Measurements from ENCODE around the gene PSMD9.

Gene PSMD9

DNA sequence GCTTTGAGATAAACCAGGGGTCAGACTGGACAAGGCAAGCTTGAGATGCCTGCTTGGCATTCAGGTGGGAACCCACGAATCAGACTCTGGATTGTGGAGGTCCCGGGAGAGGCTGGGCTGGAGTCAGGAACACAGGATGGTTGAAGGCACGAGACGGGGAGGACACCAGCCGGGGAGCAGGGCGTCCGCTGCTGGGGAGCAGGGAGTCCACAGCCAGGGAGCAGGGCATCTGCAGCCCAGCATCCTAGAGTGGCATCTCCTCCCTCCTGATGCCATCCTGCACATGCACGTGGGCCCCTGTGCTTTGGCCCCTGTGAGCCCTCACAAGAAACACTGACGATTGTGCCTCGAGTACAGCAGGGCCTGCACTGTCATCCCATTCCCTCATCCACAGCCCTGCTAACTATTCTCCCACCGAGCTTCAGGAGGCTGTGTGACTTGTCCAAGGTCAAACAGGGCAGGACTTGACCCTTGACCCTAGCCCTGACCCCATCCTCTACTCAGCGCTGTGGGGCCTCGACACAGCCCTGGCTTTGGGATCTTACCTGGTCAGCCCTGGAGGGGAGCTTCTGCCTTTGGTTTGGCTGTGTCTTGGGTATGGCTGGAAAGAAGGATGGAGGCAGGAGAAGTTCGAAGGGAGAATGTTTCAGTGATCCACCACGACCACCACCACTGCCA is 74.9 kb downstream of the PSMD9 start:
- Histone ChIP-seq H3K4me3 (ENCODE audit: low read length) (no peak overlapping the region), H3K9me3 (ENCODE audit: control insufficient read depth, low read depth, low read length) (no peaks in the 10 kb centered on the region), H3K27ac (ENCODE audit: low read length) (no peak overlapping the region), H3K27me3 (ENCODE audit: control insufficient read depth, insufficient read depth, low read length) (no peaks in the 10 kb centered on the region), H3K9ac (ENCODE audit: low read length) (no peak overlapping the region), H3K36me3 (ENCODE audit: control insufficient read depth, low read depth, low read length) (no peaks in the 10 kb centered on the region), H3K4me1 (ENCODE audit: control insufficient read depth, low read depth, low read length) (no peaks in the 10 kb centered on the region)

DNA sequence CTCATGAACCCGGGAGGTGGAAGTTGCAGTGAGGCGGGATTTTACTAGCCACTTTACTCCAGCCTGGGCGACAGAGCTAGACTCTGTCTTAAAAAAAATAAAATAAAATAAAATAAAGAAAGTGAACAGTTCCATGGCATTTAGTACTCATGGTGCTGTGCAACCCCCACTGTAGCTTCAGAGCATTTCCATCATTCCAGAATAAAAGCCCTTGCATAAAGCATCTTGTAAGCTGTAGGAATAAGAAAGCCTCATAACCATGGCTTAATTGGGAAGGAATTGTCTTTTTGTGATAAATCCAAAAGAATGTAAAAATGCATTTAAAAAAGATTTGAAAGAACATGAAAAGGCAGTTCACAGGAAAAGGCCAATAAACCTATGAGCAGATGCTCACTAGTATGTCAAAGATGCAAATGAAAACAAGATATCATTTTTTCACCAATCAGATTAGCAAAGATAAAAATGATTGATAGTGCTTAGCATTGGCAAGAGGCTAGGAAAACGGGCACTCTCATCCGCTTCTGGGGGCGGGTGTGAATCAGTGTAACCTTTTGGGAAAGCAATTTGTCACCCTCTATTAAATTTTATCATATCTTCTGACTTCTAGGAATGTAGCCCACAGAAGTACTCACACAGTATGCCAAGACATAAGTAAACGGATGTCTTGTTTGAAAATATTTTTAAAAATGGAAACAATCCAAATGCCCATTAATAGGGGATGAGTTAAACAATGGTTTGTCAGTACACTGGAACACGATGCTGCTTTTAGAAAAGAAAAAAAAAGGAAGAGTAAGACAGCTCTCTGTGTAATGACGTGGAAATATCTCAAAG is 76.4 kb downstream of the PSMD9 start:
- no peak overlapping the region for H3K4me3 ChIP-seq (ENCODE audit: low read length)
- H3K4me1 ChIP-seq (ENCODE audit: control insufficient read depth, low read depth, low read length) = no peaks in the 10 kb centered on the region
- H3K36me3 ChIP-seq (ENCODE audit: control insufficient read depth, low read depth, low read length) = no peaks in the 10 kb centered on the region
- H3K27ac ChIP-seq (ENCODE audit: low read length) = no peak overlapping the region
- no peaks in the 10 kb centered on the region for H3K27me3 ChIP-seq (ENCODE audit: control insufficient read depth, insufficient read depth, low read length)
- no peaks in the 10 kb centered on the region for H3K9me3 ChIP-seq (ENCODE audit: control insufficient read depth, low read depth, low read length)
- H3K9ac ChIP-seq (ENCODE audit: low read length) = no peak overlapping the region

DNA sequence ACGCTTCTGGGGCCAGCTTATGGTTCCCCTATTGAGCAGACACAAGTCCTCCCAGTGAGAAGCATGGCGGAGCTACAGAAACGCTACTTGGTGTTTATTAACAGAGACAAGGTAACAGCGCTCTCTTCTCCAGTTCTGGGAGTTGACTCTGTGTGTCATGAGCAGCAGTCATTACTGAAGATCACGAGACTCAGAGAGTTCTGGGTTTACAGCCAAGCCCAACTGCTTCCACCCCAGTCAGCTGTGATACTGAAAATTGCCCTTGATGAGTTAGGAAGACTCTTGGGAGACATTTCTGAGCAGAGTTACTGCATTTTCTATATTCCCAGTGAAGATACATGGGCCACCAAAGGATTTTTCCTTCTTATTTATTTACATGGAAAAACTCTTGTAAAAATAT is 78.4 kb downstream of the PSMD9 start:
- H3K9me3 ChIP-seq (ENCODE audit: control insufficient read depth, low read depth, low read length) = no peaks in the 10 kb centered on the region
- no peaks in the 10 kb centered on the region for H3K4me1 ChIP-seq (ENCODE audit: control insufficient read depth, low read depth, low read length)
- no peak overlapping the region for H3K27ac ChIP-seq (ENCODE audit: low read length)
- no peaks in the 10 kb centered on the region for H3K36me3 ChIP-seq (ENCODE audit: control insufficient read depth, low read depth, low read length)
- no peak overlapping the region for H3K9ac ChIP-seq (ENCODE audit: low read length)
- no peak overlapping the region for H3K4me3 ChIP-seq (ENCODE audit: low read length)
- no peaks in the 10 kb centered on the region for H3K27me3 ChIP-seq (ENCODE audit: control insufficient read depth, insufficient read depth, low read length)

All from iPS-18a (cell line).